Measurements from ENCODE around the gene MED25.

Gene MED25

DNA sequence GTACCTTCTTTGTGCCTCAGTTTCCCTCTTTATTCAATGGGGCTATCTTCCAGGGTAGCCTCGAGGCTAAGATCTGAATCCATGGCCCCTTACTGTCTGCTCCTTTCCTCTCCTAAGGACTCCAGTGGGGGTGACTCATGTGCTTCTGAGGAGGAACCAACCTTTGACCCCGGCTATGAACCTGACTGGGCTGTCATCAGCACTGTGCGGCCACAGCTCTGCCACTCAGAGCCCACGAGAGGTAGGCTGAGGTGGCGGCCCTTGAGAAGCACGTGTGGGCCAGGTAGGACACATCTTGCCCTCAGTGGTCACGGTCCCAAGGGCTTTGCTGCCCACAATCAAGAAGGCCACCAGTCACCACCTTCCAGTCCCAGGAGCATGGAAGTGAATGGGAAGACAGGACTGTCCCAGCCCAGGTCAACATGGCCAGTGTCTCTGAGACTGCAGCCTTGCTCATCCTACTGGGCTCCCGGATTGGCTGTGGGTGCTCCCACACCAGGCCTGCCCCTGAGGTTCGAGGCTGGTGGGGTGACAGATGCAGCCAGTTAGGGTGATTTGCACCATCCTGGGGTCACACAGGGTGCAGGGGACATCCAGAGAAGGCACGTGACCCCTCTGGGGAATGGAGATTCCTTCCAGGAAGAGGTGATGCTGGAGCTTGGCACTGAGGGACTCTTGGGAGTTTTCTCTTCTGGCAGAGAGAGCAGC lies 62.2 kb downstream of the MED25 start:
- no peaks in the 10 kb centered on the region for H3K27me3 Mint-ChIP-seq
- peaks cover 25% of the 10 kb centered on the region for H3K36me3 Mint-ChIP-seq (ENCODE audit: low read depth)
- H3K4me3 Mint-ChIP-seq = no peak overlapping the region
- ATAC-seq (no peak), DNase-seq (no peak)
- no peak overlapping the region for H3K27ac Mint-ChIP-seq
- H3K4me1 Mint-ChIP-seq = peaks cover 22% of the 10 kb centered on the region
- no peaks in the 10 kb centered on the region for H3K9me3 Mint-ChIP-seq

DNA sequence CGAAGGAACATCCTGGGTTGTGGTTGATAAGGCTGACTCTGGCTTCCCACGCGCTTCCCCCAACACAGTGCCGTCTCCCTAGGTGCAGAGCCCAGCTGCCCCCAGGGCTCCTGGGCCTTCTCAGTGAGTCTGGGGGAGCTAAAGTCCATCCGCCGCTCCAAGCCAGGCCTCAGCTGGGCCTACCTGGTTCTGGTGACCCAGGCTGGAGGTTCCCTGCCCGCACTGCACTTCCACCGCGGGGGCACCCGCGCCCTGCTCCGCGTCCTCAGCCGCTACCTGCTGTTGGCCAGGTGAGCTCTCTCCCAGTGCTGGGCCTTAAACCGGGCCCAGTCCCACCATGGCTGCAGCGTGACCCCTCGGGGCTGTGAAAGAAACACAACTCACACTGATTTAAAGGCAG lies 63.1 kb downstream of the MED25 start:
- no peaks in the 10 kb centered on the region for H3K27me3 Mint-ChIP-seq
- H3K4me3 Mint-ChIP-seq = no peak overlapping the region
- H3K36me3 Mint-ChIP-seq (ENCODE audit: low read depth) = peaks cover 26% of the 10 kb centered on the region

DNA sequence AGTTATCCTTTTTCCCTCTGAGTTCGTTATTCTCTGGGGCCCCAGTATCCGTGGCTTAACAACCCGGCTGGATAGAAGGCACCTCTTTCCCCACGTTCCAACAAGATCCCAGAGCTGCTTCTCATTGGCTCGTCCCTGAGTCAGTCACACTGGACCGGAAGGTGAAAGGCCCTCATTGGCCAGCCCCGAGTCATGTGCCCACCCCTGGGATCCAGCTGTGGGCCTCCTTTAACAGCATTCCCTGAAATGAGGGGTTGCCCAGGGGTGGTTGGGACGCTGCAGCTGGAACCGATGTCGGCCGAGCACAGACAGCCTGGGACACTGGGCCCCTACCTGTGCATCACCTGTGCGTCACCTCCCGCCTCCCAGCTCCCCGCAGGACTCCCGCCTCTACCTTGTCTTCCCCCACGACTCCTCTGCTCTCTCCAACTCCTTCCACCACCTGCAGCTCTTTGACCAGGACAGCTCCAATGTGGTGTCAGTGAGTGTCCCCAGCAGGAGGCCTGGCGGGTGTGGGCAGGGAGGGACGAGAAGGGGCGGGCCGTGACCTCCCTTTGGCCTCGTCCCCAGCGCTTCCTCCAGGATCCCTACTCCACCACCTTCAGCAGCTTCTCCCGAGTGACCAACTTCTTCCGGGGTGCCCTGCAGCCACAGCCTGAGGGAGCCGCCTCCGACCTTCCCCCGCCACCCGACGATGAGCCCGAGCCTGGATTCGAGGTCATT lies 63.7 kb downstream of the MED25 start:
- no peak for DNase-seq
- no peak for ATAC-seq
- peaks cover 15% of the 10 kb centered on the region for H3K4me1 Mint-ChIP-seq
- no peak overlapping the region for H3K27ac Mint-ChIP-seq
- peaks cover 30% of the 10 kb centered on the region for H3K36me3 Mint-ChIP-seq (ENCODE audit: low read depth)
- no peak overlapping the region for H3K4me3 Mint-ChIP-seq
- no peaks in the 10 kb centered on the region for H3K27me3 Mint-ChIP-seq
- H3K9me3 Mint-ChIP-seq = no peaks in the 10 kb centered on the region

More for the DNA sequence above, 63.1 kb downstream of the MED25 start:
- H3K27ac Mint-ChIP-seq = no peak overlapping the region
- DNase-seq = no peak
- peaks cover 15% of the 10 kb centered on the region for H3K4me1 Mint-ChIP-seq
- H3K9me3 Mint-ChIP-seq = no peaks in the 10 kb centered on the region
- no peak for ATAC-seq

DNA sequence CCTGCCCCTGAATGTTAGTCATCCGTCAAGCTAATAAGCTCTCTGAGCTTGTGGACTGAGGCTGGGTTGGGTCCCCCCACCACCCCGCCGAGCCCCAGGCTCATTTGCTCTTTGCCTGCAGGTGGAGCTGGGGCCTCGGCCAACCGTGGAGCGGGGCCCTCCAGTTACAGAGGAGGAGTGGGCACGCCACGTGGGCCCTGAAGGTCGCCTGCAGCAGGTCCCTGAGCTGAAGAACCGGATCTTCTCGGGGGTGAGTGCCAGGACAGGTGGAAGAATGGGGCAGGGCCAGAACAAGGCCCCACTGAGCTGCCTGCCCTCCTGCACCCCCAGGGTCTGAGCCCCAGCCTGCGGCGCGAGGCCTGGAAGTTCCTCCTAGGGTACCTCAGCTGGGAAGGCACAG lies 64.6 kb downstream of the MED25 start:
- no peaks in the 10 kb centered on the region for H3K9me3 Mint-ChIP-seq
- H3K36me3 Mint-ChIP-seq (ENCODE audit: low read depth) = peaks cover 30% of the 10 kb centered on the region
- H3K4me3 Mint-ChIP-seq = no peak overlapping the region
- ATAC-seq = no peak
- peaks cover 15% of the 10 kb centered on the region for H3K4me1 Mint-ChIP-seq
- H3K27ac Mint-ChIP-seq = no peak overlapping the region
- H3K27me3 Mint-ChIP-seq = no peaks in the 10 kb centered on the region
- DNase-seq = no peak

DNA sequence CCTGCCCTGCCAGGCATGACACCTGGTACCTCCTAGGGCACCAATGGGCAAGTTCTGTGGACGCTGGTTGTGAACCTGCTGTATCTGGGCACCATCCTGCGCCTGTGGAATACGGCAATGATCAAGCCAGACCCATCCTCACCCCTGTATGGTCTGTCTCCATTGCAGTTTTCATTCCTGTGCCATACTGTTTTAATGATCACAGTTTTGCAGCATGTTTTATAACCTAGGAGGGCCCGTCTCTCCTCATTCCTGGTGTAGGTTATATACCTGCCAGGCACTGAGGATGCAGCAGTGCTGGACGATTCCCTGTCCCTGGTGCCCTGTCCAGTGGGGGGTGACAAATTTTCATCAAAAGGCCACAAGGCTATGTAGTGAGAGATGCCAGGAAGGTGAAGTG lies 65.0 kb downstream of the MED25 start:
- ATAC-seq = no peak
- no peak overlapping the region for H3K27ac Mint-ChIP-seq
- H3K4me3 Mint-ChIP-seq = no peak overlapping the region
- H3K27me3 Mint-ChIP-seq = no peaks in the 10 kb centered on the region
- no peaks in the 10 kb centered on the region for H3K9me3 Mint-ChIP-seq
- DNase-seq = no peak
- H3K4me1 Mint-ChIP-seq = peaks cover 13% of the 10 kb centered on the region
- peaks cover 28% of the 10 kb centered on the region for H3K36me3 Mint-ChIP-seq (ENCODE audit: low read depth)

DNA sequence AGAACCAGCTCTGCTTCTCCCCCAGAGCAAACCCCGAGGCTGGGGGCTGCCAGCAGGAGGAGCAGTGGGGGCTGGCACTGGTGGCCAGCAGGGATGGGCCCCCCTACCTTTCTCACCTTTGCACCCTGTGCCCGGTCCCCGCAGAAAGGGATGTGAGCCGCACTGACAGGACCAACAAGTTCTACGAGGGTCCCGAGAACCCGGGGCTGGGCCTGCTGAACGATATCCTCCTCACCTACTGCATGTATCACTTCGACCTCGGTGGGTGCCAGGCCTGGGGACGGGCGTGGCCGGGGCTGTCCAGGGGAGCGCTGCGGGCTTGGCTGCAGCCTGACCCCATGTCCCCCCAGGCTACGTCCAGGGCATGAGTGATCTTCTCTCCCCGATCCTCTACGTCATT lies 66.0 kb downstream of the MED25 start:
- no peaks in the 10 kb centered on the region for H3K9me3 Mint-ChIP-seq
- no peak overlapping the region for H3K4me3 Mint-ChIP-seq
- DNase-seq (no peak), ATAC-seq (no peak)
- no peaks in the 10 kb centered on the region for H3K27me3 Mint-ChIP-seq
- no peak overlapping the region for H3K27ac Mint-ChIP-seq
- H3K4me1 Mint-ChIP-seq = peaks cover 4% of the 10 kb centered on the region
- peaks cover 24% of the 10 kb centered on the region for H3K36me3 Mint-ChIP-seq (ENCODE audit: low read depth)

DNA sequence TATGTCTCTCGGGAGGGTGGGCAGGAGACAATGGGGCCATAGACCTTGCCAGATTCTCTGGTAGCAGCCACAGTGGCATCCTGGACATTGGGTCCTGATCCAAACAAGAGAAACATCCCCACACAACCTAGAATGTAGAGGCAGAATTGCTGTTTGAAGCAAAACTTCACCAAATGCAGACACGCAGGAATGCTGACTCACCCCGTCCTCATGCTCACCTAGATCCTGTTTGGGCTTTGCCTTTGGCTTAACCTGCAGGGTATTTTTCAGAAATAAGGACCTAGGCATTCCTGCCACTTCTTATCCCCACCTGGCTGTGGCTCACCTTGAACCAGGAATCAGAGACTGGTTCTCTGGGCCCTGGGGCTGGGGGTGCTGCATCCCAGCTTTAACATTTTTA lies 66.7 kb downstream of the MED25 start:
- no peak overlapping the region for H3K27ac Mint-ChIP-seq
- DNase-seq (no peak), ATAC-seq (no peak)
- H3K27me3 Mint-ChIP-seq = no peaks in the 10 kb centered on the region
- H3K9me3 Mint-ChIP-seq = no peaks in the 10 kb centered on the region
- H3K4me3 Mint-ChIP-seq = no peak overlapping the region
- H3K36me3 Mint-ChIP-seq (ENCODE audit: low read depth) = peaks cover 27% of the 10 kb centered on the region
- peaks cover 3% of the 10 kb centered on the region for H3K4me1 Mint-ChIP-seq

All from activated naive CD8-positive, alpha-beta T cell treated with anti-CD3 and anti-CD28 coated beads, Interleukin-2, amount 50 U/mL, for 24 hours (primary cell).